K562 (cell line): ENCODE data around the gene GORASP2. TPM values are rescaled to one million over a fixed set of nuclear protein-coding genes. Genes with fewer than 3 reads are reported as not detected.
A peak's percentile ranks its signal among the peaks of the same experiment; 100 is the strongest.

ENCODE experiments used
- ARHGAP35 ChIP-seq: fragments of 450-650 bp; IDR thresholded peaks from 2 replicates; pipeline ENCODE4 v1.6.1; 2018; ENCODE audit not compliant: partially characterized antibody
- BACH1 ChIP-seq: fragments of 200-800 bp; sonication (Bioruptor generic); IDR thresholded peaks from 2 replicates; pipeline ENCODE4 v1.6.1; 2016; ENCODE audit warnings: missing genetic modification characterization, missing compliant biosample characterization
- BMI1 ChIP-seq: fragments of 150-350 bp; IDR thresholded peaks from 2 replicates; pipeline ENCODE4 v1.6.1; 2014; ENCODE audit warnings: low read length
- DDX20 ChIP-seq: fragments of 450-650 bp; IDR thresholded peaks from 2 replicates; pipeline ENCODE4 v1.6.1; 2016; ENCODE audit warnings: missing genetic modification characterization, low read depth, mild to moderate bottlenecking, missing compliant biosample characterization, moderate library complexity
- FOXM1 ChIP-seq, 2 experiments: fragments of 450-650 bp in 1 of 2; sonication (generic) in 1 of 2; formaldehyde crosslinking in 1 of 2; IDR thresholded peaks; 2 replicates each; pipeline versions ENCODE4 v1.6.1 to v1.9.0; 2017 to 2022; ENCODE audit warnings: low read depth in 2 of 2, mild to moderate bottlenecking in 2 of 2, missing genetic modification reagents in 1 of 2, moderate library complexity in 1 of 2
- GABPB1 ChIP-seq: sonication (generic); formaldehyde crosslinking; IDR thresholded peaks from 2 replicates; pipeline ENCODE4 v1.8.0; 2022; ENCODE audit warnings: mild to moderate bottlenecking, missing genetic modification reagents
- ILF3 ChIP-seq: fragments of 450-650 bp; IDR thresholded peaks from 2 replicates; pipeline ENCODE4 v1.6.1; 2018; ENCODE audit warnings: antibody characterized with exemption, mild to moderate bottlenecking, moderate library complexity, borderline replicate concordance
- MEF2A ChIP-seq: IDR thresholded peaks from 2 replicates; pipeline ENCODE4 v1.6.1; 2011; ENCODE audit warnings: low read depth, mild to moderate bottlenecking, low read length, moderate library complexity; ENCODE audit not compliant: control insufficient read depth
- MNT ChIP-seq, 2 experiments: fragments of 450-650 bp; conservative IDR thresholded peaks; 2 replicates each; pipeline ENCODE4 v1.6.1; 2017; ENCODE audit warnings: mild to moderate bottlenecking in 2 of 2, moderate library complexity in 2 of 2
- MXI1 ChIP-seq: IDR thresholded peaks from 2 replicates; pipeline ENCODE4 v1.6.1; 2011; ENCODE audit warnings: low read depth, mild to moderate bottlenecking, improper control_type of control experiment, low read length
- NELFE ChIP-seq: IDR thresholded peaks from 2 replicates; pipeline ENCODE4 v1.6.1; 2011; ENCODE audit warnings: mild to moderate bottlenecking; ENCODE audit not compliant: insufficient read depth, insufficient read length
- NFIC ChIP-seq: fragments of 450-650 bp; IDR thresholded peaks from 2 replicates; pipeline ENCODE4 v1.6.1; 2017; ENCODE audit warnings: mild to moderate bottlenecking, inconsistent platforms
- PATZ1 ChIP-seq: fragments of 250-450 bp; sonication (Bioruptor Pico); IDR thresholded peaks from 2 replicates; pipeline ENCODE4 v1.5.0; 2020; ENCODE audit warnings: mild to moderate bottlenecking, borderline replicate concordance
- PHTF2 ChIP-seq: fragments of 250-450 bp; sonication (Bioruptor Pico); IDR thresholded peaks from 2 replicates; pipeline ENCODE4 v1.5.0; 2021; ENCODE audit warnings: mild to moderate bottlenecking
- POLR2H ChIP-seq: IDR thresholded peaks from 2 replicates; pipeline ENCODE4 v1.6.1; 2016; ENCODE audit warnings: missing genetic modification characterization, low read depth, mild to moderate bottlenecking, control low read depth, missing compliant biosample characterization, moderate library complexity
- PREB ChIP-seq: sonication (generic); formaldehyde crosslinking; IDR thresholded peaks from 2 replicates; pipeline ENCODE4 v1.8.1; 2023; ENCODE audit warnings: mild to moderate bottlenecking, missing genetic modification reagents
- RBM25 ChIP-seq: fragments of 200-400 bp; formaldehyde crosslinking; IDR thresholded peaks from 2 replicates; pipeline ENCODE4 v1.6.1; 2018; ENCODE audit warnings: low read length, low read depth, moderate library complexity; ENCODE audit not compliant: severe bottlenecking
- RNF2 ChIP-seq: sonication (generic); IDR thresholded peaks from 2 replicates; pipeline ENCODE4 v1.6.1; 2016
- SIN3A ChIP-seq, 2 experiments: fragments of 150-350 bp in 1 of 2; IDR thresholded peaks; 2 replicates each; pipeline ENCODE4 v1.6.1; 2011 to 2016; ENCODE audit warnings: borderline replicate concordance in 2 of 2, low read depth in 2 of 2, low read length in 2 of 2, mild to moderate bottlenecking in 2 of 2, moderate library complexity in 2 of 2; ENCODE audit not compliant: control insufficient read depth in 1 of 2
- TAL1 ChIP-seq: fragments of 450-650 bp; IDR thresholded peaks from 2 replicates; pipeline ENCODE4 v1.6.1; 2016; ENCODE audit warnings: mild to moderate bottlenecking
- ZFP1 ChIP-seq: fragments of 450-650 bp; formaldehyde crosslinking; IDR thresholded peaks from 2 replicates; pipeline ENCODE4 v1.4.0; 2020; ENCODE audit warnings: mild to moderate bottlenecking, mixed read lengths
- ZNF445 ChIP-seq: fragments of 250-450 bp; sonication (Bioruptor Pico); IDR thresholded peaks from 2 replicates; pipeline ENCODE4 v1.4.0; 2020; ENCODE audit warnings: low read depth, mild to moderate bottlenecking, moderate library complexity
- polyA plus RNA-seq, 8 experiments: library from polyadenylated mRNA; depleted of rRNA in 4 of 8; stranded (reverse) in 5 of 8; unstranded in 3 of 8; fragments of >200 nt; fragmentation: Nextera tagmentation in 2 of 8; fragmentation: Illumina TruSeq in 1 of 8; extraction: Ambion mirVana in 2 of 8; extraction: Trizol in 1 of 8; gene quantifications; 2 replicates each; pipeline versions ENCODE4 v1.2.1 to v1.2.3, GENCODE V29; 2011 to 2014; ENCODE audit warnings: inconsistent platforms in 1 of 8, missing spikeins in 1 of 8
- total RNA-seq, 7 experiments: library from RNA; depleted of rRNA in 6 of 7; stranded (reverse); fragments of >200 nt in 6 of 7; fragmentation: Illumina TruSeq in 2 of 7; extraction: Trizol in 2 of 7; gene quantifications; 2 replicates each; pipeline versions ENCODE4 v1.2.1 to v1.2.3, GENCODE V29; 2011 to 2021; ENCODE audit warnings: low replicate concordance in 1 of 7

GORASP2 gene
- total and polyA plus RNA-seq, 9 of the 15 experiments (the other 6 are each of a cell fraction or from before 2014, with no cell fraction given): 27.4 to 180 (median 59.6) TPM

GRCh38 chr2:170973492-170974303 lies 44.6 kb downstream of the GORASP2 start (continued):
- TF ChIP-seq ILF3 (peak; percentile 80; the same call in 1 of the 2 replicates), PHTF2 (CRISPR knock-in tag) (no peak), PATZ1 (no peak), ZNF445 (CRISPR knock-in tag) (0 out of 2 replicates have a peak, but pooled peaks have one; percentile 42), NELFE (no peak), DDX20 (tag) (no peak), SIN3A (IDR thresholded peaks at IDR 0.05; ENCODE audit: borderline replicate concordance in 2 of 2, control insufficient read depth in 1 of 2, low read depth in 2 of 2, low read length in 2 of 2) (peak in 1 of 2 experiments; percentile 77; a peak in 1 of 4 replicates), GABPB1 (peak; percentile 57; the same call in 1 of the 2 replicates), MEF2A (no peak), FOXM1 (IDR thresholded peaks at IDR 0.05; ENCODE audit: low read depth) (no peak), FOXM1 (CRISPR knock-in tag; IDR thresholded peaks at IDR 0.05; ENCODE audit: low read depth) (no peak), MXI1 (no peak), PREB (no peak), BMI1 (no peak), MNT (conservative IDR thresholded peaks at IDR 0.05) (peak; percentile 95 to 97; a peak in 3 of 4 replicates), POLR2H (tag) (no peak), TAL1 (no peak), ZFP1 (CRISPR knock-in tag) (no peak), RNF2 (0 out of 2 replicates have a peak, but pooled peaks have one; percentile 9), ARHGAP35 (no peak), BACH1 (tag) (no peak), NFIC (peak; percentile 98), RBM25 (peak; percentile 14)
